Subcutaneous abdominal adipose tissue (tissue), 5 donors: ENCODE data around the gene FGF5.

ENCODE experiments used
- H3K27ac ChIP-seq: one replicate; pipeline ENCODE4 v1.7.0; 2013; ENCODE audit warnings: low read depth, mild to moderate bottlenecking, inconsistent platforms, low read length, moderate library complexity
- H3K27me3 ChIP-seq, 5 donors: one replicate each; pipeline ENCODE4 v1.7.0; 2013; ENCODE audit warnings: low read length in 5 of 5, inconsistent platforms in 1 of 5; ENCODE audit not compliant: control insufficient read depth in 5 of 5, insufficient read depth in 4 of 5
- H3K36me3 ChIP-seq, 5 donors: one replicate each; pipeline ENCODE4 v1.7.0; 2013; ENCODE audit warnings: low read length in 5 of 5; ENCODE audit not compliant: control insufficient read depth in 5 of 5, insufficient read depth in 5 of 5
- H3K4me1 ChIP-seq, 5 donors: one replicate each; pipeline ENCODE4 v1.7.0; 2013; ENCODE audit warnings: low read length in 5 of 5, mild to moderate bottlenecking in 3 of 5, moderate library complexity in 1 of 5; ENCODE audit not compliant: control insufficient read depth in 5 of 5, insufficient read depth in 5 of 5
- H3K4me3 ChIP-seq, 5 donors: one replicate each; pipeline ENCODE4 v1.7.0; 2013; ENCODE audit warnings: low read length in 5 of 5, low read depth in 1 of 5
- H3K9ac ChIP-seq, 5 donors: one replicate each; pipeline ENCODE4 v1.7.0; 2013; ENCODE audit warnings: low read length in 5 of 5, mild to moderate bottlenecking in 4 of 5, moderate library complexity in 3 of 5
- H3K9me3 ChIP-seq, 5 donors: one replicate each; pipeline ENCODE4 v1.7.0; 2013; ENCODE audit warnings: low read length in 5 of 5; ENCODE audit not compliant: control insufficient read depth in 5 of 5
- donor health status: healthy.
- donor health status: healthy.
- donor health status: healthy.
- donor health status: healthy.
- donor health status: healthy.

Gene FGF5

GRCh38 chr4:80266253-80266901 lies at the start of gene FGF5:
TSS of gene FGF5 (plus strand) at chr4:80266664. CDS start at chr4:80266825, 161 bp downstream.
- no peak within 1 kb of the TSS for H3K27ac ChIP-seq
- H3K4me3 ChIP-seq: peak within 1 kb of the TSS; percentile 48 to 64 (median 62)
- H3K9me3 ChIP-seq: no peaks in the 10 kb centered on the region
- no peak within 1 kb of the TSS for H3K9ac ChIP-seq
- H3K4me1 ChIP-seq: peaks cover 2 to 20% (median 19%) of the 10 kb centered on the region in 5 donors
- no peaks in the 10 kb centered on the region for H3K36me3 ChIP-seq
- peaks cover 43 to 66% (median 55%) of the 10 kb centered on the region in 5 donors for H3K27me3 ChIP-seq

- H3K27me3 ChIP-seq: peaks cover 0 to 13% (median 4%) of the 10 kb centered on the region in 5 donors
- H3K9me3 ChIP-seq: no peaks in the 10 kb centered on the region
These were observed 47.0 kb upstream of the FGF5 start for GRCh38 chr4:80219301-80220025.

GRCh38 chr4:80220711-80221110 lies 45.8 kb upstream of the FGF5 start:
- Histone ChIP-seq H3K36me3 (no peaks in the 10 kb centered on the region), H3K9me3 (no peaks in the 10 kb centered on the region), H3K4me3 (no peak overlapping the region), H3K27me3 (peaks cover 0 to 13% (median 4%) of the 10 kb centered on the region in 5 donors), H3K4me1 (no peaks in the 10 kb centered on the region), H3K27ac (no peak overlapping the region), H3K9ac (no peak overlapping the region)

More at GRCh38 chr4:80219301-80220025, 47.0 kb upstream of the FGF5 start:
- Histone ChIP-seq H3K9ac (no peak overlapping the region), H3K36me3 (no peaks in the 10 kb centered on the region), H3K4me3 (no peak overlapping the region), H3K4me1 (no peaks in the 10 kb centered on the region), H3K27ac (no peak overlapping the region)

GRCh38 chr4:80221161-80221560 lies 45.3 kb upstream of the FGF5 start:
- no peaks in the 10 kb centered on the region for H3K36me3 ChIP-seq
- no peak overlapping the region for H3K27ac ChIP-seq
- H3K27me3 ChIP-seq: peaks cover 0 to 13% (median 4%) of the 10 kb centered on the region in 5 donors
- no peak overlapping the region for H3K4me3 ChIP-seq
- no peaks in the 10 kb centered on the region for H3K4me1 ChIP-seq
- no peak overlapping the region for H3K9ac ChIP-seq
- no peaks in the 10 kb centered on the region for H3K9me3 ChIP-seq

GRCh38 chr4:80225595-80225994 lies 40.9 kb upstream of the FGF5 start:
- Histone ChIP-seq H3K4me3 (no peak overlapping the region), H3K4me1 (no peaks in the 10 kb centered on the region), H3K27me3 (peaks cover 0 to 8% (median 0%) of the 10 kb centered on the region in 5 donors), H3K9me3 (no peaks in the 10 kb centered on the region), H3K27ac (no peak overlapping the region), H3K36me3 (no peaks in the 10 kb centered on the region), H3K9ac (no peak overlapping the region)

- H3K9me3 ChIP-seq: no peaks in the 10 kb centered on the region
- no peak overlapping the region for H3K4me3 ChIP-seq
- H3K27me3 ChIP-seq: peaks cover 0 to 5% (median 0%) of the 10 kb centered on the region in 5 donors
- no peaks in the 10 kb centered on the region for H3K4me1 ChIP-seq
- no peak overlapping the region for H3K27ac ChIP-seq
- no peak overlapping the region for H3K9ac ChIP-seq
- H3K36me3 ChIP-seq: no peaks in the 10 kb centered on the region
These were observed 40.4 kb upstream of the FGF5 start for GRCh38 chr4:80226094-80226493.

- Histone ChIP-seq H3K27me3 (peaks cover 0 to 5% (median 0%) of the 10 kb centered on the region in 5 donors), H3K9me3 (no peaks in the 10 kb centered on the region), H3K36me3 (no peaks in the 10 kb centered on the region), H3K4me3 (no peak overlapping the region), H3K9ac (no peak overlapping the region), H3K27ac (no peak overlapping the region), H3K4me1 (no peaks in the 10 kb centered on the region)
These were observed 38.0 kb upstream of the FGF5 start for GRCh38 chr4:80228460-80228859.

- Histone ChIP-seq H3K9me3 (no peaks in the 10 kb centered on the region), H3K4me1 (no peaks in the 10 kb centered on the region), H3K9ac (no peak overlapping the region), H3K4me3 (no peak overlapping the region), H3K27ac (no peak overlapping the region), H3K27me3 (peaks cover 0 to 5% (median 0%) of the 10 kb centered on the region in 5 donors), H3K36me3 (no peaks in the 10 kb centered on the region)
These were observed 37.3 kb upstream of the FGF5 start for GRCh38 chr4:80229128-80229527.

- no peak overlapping the region for H3K4me3 ChIP-seq
- peaks cover 0 to 5% (median 0%) of the 10 kb centered on the region in 5 donors for H3K27me3 ChIP-seq
- no peaks in the 10 kb centered on the region for H3K4me1 ChIP-seq
- H3K27ac ChIP-seq: no peak overlapping the region
- H3K9me3 ChIP-seq: no peaks in the 10 kb centered on the region
- H3K9ac ChIP-seq: no peak overlapping the region
- no peaks in the 10 kb centered on the region for H3K36me3 ChIP-seq
These were observed 36.9 kb upstream of the FGF5 start for GRCh38 chr4:80229590-80229989.

GRCh38 chr4:80231180-80231579 lies 35.3 kb upstream of the FGF5 start:
- H3K27me3 ChIP-seq: peaks cover 0 to 5% (median 0%) of the 10 kb centered on the region in 5 donors
- H3K9ac ChIP-seq: no peak overlapping the region
- H3K27ac ChIP-seq: no peak overlapping the region
- H3K4me3 ChIP-seq: no peak overlapping the region
- H3K4me1 ChIP-seq: no peaks in the 10 kb centered on the region
- no peaks in the 10 kb centered on the region for H3K9me3 ChIP-seq
- no peaks in the 10 kb centered on the region for H3K36me3 ChIP-seq
